HG03565 (cell line): Measurements from ENCODE around the gene UGT1A5.

ENCODE experiments used
- ATAC-seq: cut with Tn5 transposase; IDR thresholded peaks from one replicate; pipeline ENCODE4 v1.9.1; 2021; ENCODE audit warnings: mild to moderate bottlenecking, moderate library complexity; ENCODE audit not compliant: unreplicated experiment

UGT1A5 gene

DNA sequence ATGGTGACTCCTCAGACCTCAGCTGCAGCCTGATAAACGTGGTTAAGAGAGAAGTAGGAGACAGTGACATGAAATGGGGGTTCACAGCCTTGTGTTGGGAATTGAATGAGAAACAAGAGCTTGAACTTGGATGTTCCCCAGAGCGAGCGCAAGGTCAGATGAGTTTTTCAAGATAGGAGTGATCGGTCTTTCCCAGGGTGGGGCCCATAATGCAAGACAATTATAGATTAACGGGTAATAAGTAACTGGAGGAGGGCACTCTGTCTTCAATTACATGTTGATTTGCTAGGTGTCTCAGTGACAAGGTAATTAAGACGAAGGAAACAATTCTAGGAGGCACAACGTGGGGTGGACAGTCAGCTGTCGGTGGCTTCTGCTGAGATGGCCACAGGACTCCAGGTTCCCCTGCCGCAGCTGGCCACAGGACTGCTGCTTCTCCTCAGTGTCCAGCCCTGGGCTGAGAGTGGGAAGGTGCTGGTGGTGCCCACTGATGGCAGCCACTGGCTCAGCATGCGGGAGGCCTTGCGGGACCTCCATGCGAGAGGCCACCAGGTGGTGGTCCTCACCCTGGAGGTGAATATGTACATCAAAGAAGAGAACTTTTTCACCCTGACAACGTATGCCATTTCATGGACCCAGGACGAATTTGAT, at the start of gene UGT1A5:
Gene UGT1A5, plus strand, starts transcription at position 297 of the 651 bp plus-strand sequence. Its CDS starts 85 bp downstream, at position 382.
- ATAC-seq = no peak

GRCh38 chr2:233663911-233664310, 48.8 kb upstream of the UGT1A5 start:
- ATAC-seq = no peak

- no peak for ATAC-seq
Observed at GRCh38 chr2:233668605-233669260, 44.0 kb upstream of the UGT1A5 start.

- ATAC-seq = no peak
Observed at GRCh38 chr2:233671290-233672161, 41.2 kb upstream of the UGT1A5 start, which contains the start of gene UGT1A9. TSS of gene UGT1A9 (plus strand) at chr2:233671898. CDS start at chr2:233671935, 37 bp downstream.

- ATAC-seq = no peak
Observed at GRCh38 chr2:233672886-233673285, 39.8 kb upstream of the UGT1A5 start.

GRCh38 chr2:233673896-233674295, 38.8 kb upstream of the UGT1A5 start:
- no peak for ATAC-seq

GRCh38 chr2:233674314-233674713, 38.4 kb upstream of the UGT1A5 start:
- no peak for ATAC-seq

- no peak for ATAC-seq
Observed at GRCh38 chr2:233674995-233675394, 37.7 kb upstream of the UGT1A5 start.

DNA sequence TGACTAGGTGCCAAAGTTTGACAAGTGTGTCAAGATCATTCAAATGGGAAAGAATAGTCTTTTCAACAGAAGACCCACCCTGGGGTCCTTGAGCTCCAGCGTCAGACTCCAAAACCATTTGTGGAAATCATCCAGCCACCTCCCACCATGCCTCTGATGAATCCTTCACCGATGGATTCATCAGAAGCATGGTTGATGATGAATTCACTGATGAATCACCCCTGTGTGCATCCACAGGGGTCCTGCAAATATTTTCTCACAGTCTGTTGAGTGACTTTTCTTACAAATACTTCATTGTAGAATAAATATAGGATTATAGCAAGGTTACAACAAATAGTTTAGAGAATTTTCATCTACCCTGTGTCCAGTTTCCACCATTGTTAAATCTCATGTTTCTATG, 36.7 kb upstream of the UGT1A5 start:
- no peak for ATAC-seq

GRCh38 chr2:233679196-233679595, 33.5 kb upstream of the UGT1A5 start:
- no peak for ATAC-seq

DNA sequence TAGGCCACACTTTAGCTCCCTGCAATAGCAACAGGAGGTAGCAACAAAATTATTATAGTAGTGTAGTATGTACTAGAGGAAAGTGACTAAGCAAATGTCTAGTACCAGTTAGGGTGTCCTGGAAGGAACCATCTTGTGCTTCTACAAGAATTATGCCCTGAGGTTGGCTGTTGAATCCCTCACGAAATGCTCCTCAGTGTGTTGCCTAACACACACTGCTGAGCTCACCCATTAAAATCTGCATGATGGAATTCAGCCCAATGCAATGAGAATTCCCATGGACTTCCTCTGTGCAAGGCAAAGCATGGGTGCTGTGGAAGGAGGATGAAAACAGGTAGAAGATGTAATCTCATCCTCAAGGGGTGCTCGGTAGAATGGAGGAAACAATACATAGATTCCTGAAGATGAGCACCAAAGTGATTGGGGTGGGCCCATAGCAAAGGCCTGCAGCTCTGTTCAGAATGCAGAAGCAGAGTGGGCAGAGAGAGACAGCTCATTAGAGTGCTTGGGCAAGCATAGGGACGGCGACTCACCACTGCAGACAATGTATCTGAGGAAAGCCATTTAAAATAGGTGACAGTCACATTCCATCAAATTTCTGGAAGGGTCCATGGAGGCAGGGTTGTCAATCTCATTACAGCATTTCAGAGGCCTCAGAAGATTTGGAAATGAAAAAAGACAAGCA, 32.2 kb upstream of the UGT1A5 start:
- no peak for ATAC-seq

DNA sequence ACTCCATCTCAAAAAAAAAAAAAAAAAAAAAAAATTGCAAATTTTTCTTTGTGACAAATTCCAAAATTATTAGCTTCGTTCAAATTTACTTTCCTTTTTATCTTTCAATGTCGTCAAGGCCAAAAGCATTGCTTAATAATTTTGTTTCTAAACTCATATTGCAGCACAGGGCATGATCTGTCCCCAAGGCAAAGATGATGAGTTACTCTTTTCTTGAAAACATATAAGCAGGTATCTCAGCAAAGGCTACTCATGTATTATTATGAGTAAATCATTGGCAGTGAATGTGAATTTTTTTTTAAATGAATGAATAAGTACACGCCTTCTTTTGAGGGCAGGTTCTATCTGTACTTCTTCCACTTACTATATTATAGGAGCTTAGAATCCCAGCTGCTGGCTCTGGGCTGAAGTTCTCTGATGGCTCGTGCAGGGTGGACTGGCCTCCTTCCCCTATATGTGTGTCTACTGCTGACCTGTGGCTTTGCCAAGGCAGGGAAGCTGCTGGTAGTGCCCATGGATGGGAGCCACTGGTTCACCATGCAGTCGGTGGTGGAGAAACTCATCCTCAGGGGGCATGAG, 31.1 kb upstream of the UGT1A5 start, which contains the start of gene UGT1A7:
Gene UGT1A7, plus strand, starts transcription at position 381 of the 579 bp plus-strand sequence. Its CDS starts 37 bp downstream, at position 418.
- no peak for ATAC-seq

DNA sequence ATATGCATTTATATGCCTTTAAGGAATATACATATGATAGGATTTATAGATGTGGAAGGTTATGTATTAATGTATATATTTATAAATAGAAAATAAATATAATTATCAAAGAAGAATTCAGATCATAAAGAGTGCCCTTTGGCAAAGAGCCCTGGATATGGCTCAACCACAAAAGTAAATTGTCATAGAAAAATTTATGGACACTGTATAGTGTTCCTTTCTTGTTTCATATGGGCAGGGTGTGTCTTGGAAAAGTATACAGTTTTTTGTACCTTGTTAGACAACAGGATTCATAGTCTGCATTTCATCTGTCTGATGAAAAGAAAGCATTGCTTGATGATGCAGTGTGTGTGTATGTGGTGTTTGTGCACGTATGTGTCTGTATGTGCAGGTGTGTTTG, 28.1 kb upstream of the UGT1A5 start:
- no peak for ATAC-seq

DNA sequence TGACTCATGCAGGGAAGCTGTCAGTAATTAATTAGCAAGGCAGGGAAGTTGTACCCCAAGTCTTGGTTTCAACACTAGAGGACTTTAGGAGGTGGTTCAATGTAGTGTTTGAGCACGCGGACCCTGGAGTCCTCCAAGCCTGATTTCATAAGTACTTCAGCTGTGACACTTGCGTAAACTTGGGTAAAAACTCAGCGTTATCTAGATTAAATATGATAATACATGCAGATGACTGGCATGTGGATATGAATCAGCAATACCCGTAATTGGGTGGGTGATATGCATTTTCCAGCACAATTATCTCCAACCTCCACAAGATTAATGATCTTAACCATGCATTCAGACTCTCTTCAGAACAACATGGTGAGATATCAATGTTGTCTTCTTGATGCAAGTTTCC, 25.8 kb upstream of the UGT1A5 start:
- ATAC-seq = no peak

GRCh38 chr2:233688341-233688740, 24.4 kb upstream of the UGT1A5 start:
- no peak for ATAC-seq

DNA sequence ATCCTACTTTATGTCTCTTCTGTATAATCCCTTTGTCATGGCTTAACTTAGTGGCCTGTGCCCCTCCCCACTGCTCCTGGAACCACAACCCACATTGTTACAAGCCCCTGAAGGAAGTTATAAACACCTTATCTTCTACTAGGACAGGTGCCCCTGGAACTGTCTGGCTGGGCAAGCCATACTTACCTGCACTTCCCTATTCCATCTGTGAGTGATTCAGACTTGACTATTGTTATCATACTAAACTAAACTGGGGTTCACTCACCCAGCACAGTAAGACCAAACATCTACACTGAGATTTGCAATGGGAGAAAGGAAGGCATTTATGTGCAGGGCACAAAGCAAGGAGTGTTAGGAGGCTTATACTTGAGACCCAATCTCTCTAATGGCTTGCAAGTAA, 23.7 kb upstream of the UGT1A5 start:
- ATAC-seq = no peak

DNA sequence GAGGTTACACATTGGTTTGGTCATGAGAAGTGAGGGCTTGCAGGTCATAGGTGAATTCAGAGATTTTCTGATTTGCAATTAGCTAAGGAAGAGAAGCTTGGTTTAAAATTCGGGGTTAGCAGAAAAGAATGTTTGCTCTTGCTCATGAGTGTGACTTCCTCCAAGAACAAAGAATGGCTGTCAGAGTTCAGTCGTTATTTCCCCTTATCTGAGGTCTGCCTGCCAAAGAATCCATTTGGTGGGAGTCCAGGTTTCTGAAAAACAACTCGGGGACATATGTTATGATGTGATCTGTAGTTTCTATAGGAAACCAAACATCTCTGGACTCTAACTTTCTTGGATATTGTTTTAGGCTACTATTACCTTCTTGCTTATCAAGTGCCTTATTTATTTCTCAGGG, 23.2 kb upstream of the UGT1A5 start:
- ATAC-seq = no peak

DNA sequence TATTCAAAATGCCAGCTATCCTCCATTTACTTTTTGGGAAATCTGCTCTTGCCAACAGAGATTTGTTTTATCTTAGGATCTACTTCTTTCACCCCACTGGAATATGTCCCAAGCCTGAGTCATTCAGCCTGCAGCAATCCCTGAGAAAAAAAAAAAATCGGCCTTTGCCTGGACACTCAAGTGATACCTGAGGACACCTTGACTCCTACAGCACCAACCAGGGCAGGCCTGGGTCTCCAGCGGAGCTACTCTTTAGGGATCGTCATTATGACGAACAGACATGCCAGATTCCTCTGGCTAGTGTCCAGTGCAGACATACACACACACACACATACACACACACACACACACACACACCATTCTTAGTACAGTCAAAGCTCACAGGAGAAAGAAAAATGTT, 22.3 kb upstream of the UGT1A5 start:
- ATAC-seq = no peak

- no peak for ATAC-seq
Observed at GRCh38 chr2:233691443-233692433, 21.0 kb upstream of the UGT1A5 start.
